Activated CD8-positive, alpha-beta memory T cell treated with anti-CD3 and anti-CD28 coated beads, Interleukin-2, amount 50 U/mL, for 24 hours (primary cell): Measurements from ENCODE around the gene VSIG10L.

Experiments used
- DNase-seq: peaks from one replicate; pipeline ENCODE4 v3.0.0-alpha.2; 2020; ENCODE audit errors: extremely low read depth

The VSIG10L gene

GRCh38 chr19:51317968-51318367 lies 24.0 kb downstream of the VSIG10L start:
- DNase-seq, result no peak

GRCh38 chr19:51317376-51317775 lies 24.6 kb downstream of the VSIG10L start:
- no peak for DNase-seq

GRCh38 chr19:51316688-51317087 lies 25.3 kb downstream of the VSIG10L start:
- no peak for DNase-seq

- DNase-seq, result no peak
Observed at GRCh38 chr19:51311351-51312257, 30.3 kb downstream of the VSIG10L start, which contains the start of gene IGLON5. Gene IGLON5 (plus strand): TSS chr19:51311644. CDS start chr19:51311848, 204 bp downstream.

- DNase-seq, result no peak
Observed at GRCh38 chr19:51305479-51305878, 36.5 kb downstream of the VSIG10L start.

- no peak for DNase-seq
Observed at GRCh38 chr19:51301266-51301665, 40.7 kb downstream of the VSIG10L start.

GRCh38 chr19:51297406-51297805 lies 44.5 kb downstream of the VSIG10L start:
- no peak for DNase-seq

- no peak for DNase-seq
Observed at GRCh38 chr19:51296336-51297093, 45.4 kb downstream of the VSIG10L start.

GRCh38 chr19:51295382-51296126 lies 46.4 kb downstream of the VSIG10L start:
- no peak for DNase-seq

- no peak for DNase-seq
Observed at GRCh38 chr19:51294977-51295375, 47.0 kb downstream of the VSIG10L start.

GRCh38 chr19:51294211-51294976 lies 47.5 kb downstream of the VSIG10L start:
- DNase-seq, result no peak

GRCh38 chr19:51293571-51294210 lies 48.2 kb downstream of the VSIG10L start:
- no peak for DNase-seq

- no peak for DNase-seq
Observed at GRCh38 chr19:51292971-51293370, 49.0 kb downstream of the VSIG10L start.

- DNase-seq, result no peak
Observed at GRCh38 chr19:51289635-51290034, 52.3 kb downstream of the VSIG10L start.

- DNase-seq, result no peak
Observed at GRCh38 chr19:51285682-51286081, 56.3 kb downstream of the VSIG10L start.

- DNase-seq, result no peak
Observed at GRCh38 chr19:51282335-51282734, 59.6 kb downstream of the VSIG10L start.
